H9 (cell line): ENCODE data around the gene TSR2. TPM values are rescaled to one million over a fixed set of nuclear protein-coding genes. Genes with fewer than 3 reads are reported as not detected.

Experiments used
- DNase-seq: peaks from one replicate; pipeline ENCODE4 v3.0.0-alpha.2; 2017
- H2AFZ ChIP-seq: one replicate; pipeline ENCODE4 v1.6.1; 2013; ENCODE audit warnings: mild to moderate bottlenecking, low read length, control low read depth, moderate library complexity
- H2AK5ac ChIP-seq: 2 replicates; pipeline ENCODE4 v1.6.1; 2013; ENCODE audit warnings: low read length, control low read depth, mixed read lengths; ENCODE audit not compliant: insufficient read length
- H2BK120ac ChIP-seq: one replicate; pipeline ENCODE4 v1.6.1; 2013; ENCODE audit warnings: low read depth, mild to moderate bottlenecking, low read length, control low read depth, inconsistent platforms; ENCODE audit not compliant: poor library complexity, severe bottlenecking
- H2BK12ac ChIP-seq: 2 replicates; pipeline ENCODE4 v1.6.1; 2013; ENCODE audit warnings: low read length, control low read depth, mixed read lengths, low read depth; ENCODE audit not compliant: insufficient read length
- H2BK15ac ChIP-seq: 2 replicates; pipeline ENCODE4 v1.6.1; 2013; ENCODE audit warnings: low read depth, low read length, control low read depth
- H2BK20ac ChIP-seq: one replicate; pipeline ENCODE4 v1.6.1; 2013; ENCODE audit warnings: low read depth, mild to moderate bottlenecking, low read length, control low read depth, inconsistent platforms; ENCODE audit not compliant: poor library complexity, severe bottlenecking
- H2BK5ac ChIP-seq: 2 replicates; pipeline ENCODE4 v1.6.1; 2013; ENCODE audit warnings: low read length, control low read depth, mixed read lengths; ENCODE audit not compliant: insufficient read length
- H3K14ac ChIP-seq: 2 replicates; pipeline ENCODE4 v1.6.1; 2013; ENCODE audit warnings: low read length, control low read depth; ENCODE audit not compliant: insufficient read depth
- H3K18ac ChIP-seq: 2 replicates; pipeline ENCODE4 v1.6.1; 2013; ENCODE audit warnings: low read depth, mild to moderate bottlenecking, mixed read lengths, low read length, control low read depth; ENCODE audit not compliant: insufficient read length
- H3K23ac ChIP-seq: 2 replicates; pipeline ENCODE4 v1.6.1; 2013; ENCODE audit warnings: low read length, control low read depth, mixed read lengths, low read depth; ENCODE audit not compliant: insufficient read length
- H3K23me2 ChIP-seq: 2 replicates; pipeline ENCODE4 v1.6.1; 2013; ENCODE audit warnings: low read depth, mild to moderate bottlenecking, mixed read lengths, low read length, control low read depth; ENCODE audit not compliant: insufficient read length, poor library complexity, severe bottlenecking
- H3K27ac ChIP-seq: 2 replicates; pipeline ENCODE4 v1.5.1; 2013; ENCODE audit warnings: low read length, control low read depth, mixed read lengths, low read depth; ENCODE audit not compliant: insufficient read length
- H3K27me3 ChIP-seq: 2 replicates; pipeline ENCODE4 v1.6.1; 2013; ENCODE audit warnings: low read length, control low read depth, inconsistent platforms; ENCODE audit not compliant: insufficient read depth
- H3K4ac ChIP-seq: 2 replicates; pipeline ENCODE4 v1.6.1; 2013; ENCODE audit warnings: low read depth, mild to moderate bottlenecking, control low read depth, inconsistent platforms, low read length, moderate library complexity
- H3K4me1 ChIP-seq: 2 replicates; pipeline ENCODE4 v1.6.1; 2013; ENCODE audit warnings: low read length, control low read depth, inconsistent platforms; ENCODE audit not compliant: insufficient read depth
- H3K4me2 ChIP-seq: 2 replicates; pipeline ENCODE4 v1.6.1; 2013; ENCODE audit warnings: low read length, control low read depth, mixed read lengths; ENCODE audit not compliant: insufficient read length, insufficient read depth
- H3K56ac ChIP-seq: 2 replicates; pipeline ENCODE4 v1.6.1; 2013; ENCODE audit warnings: low read depth, mild to moderate bottlenecking, mixed read lengths, low read length, control low read depth; ENCODE audit not compliant: insufficient read length
- H3K79me1 ChIP-seq: 2 replicates; pipeline ENCODE4 v1.6.1; 2013; ENCODE audit warnings: low read depth, mild to moderate bottlenecking, moderate library complexity, low read length, control low read depth, inconsistent platforms; ENCODE audit not compliant: insufficient read depth, poor library complexity, severe bottlenecking
- H3K79me2 ChIP-seq: 2 replicates; pipeline ENCODE4 v1.6.1; 2013; ENCODE audit warnings: low read length, control low read depth, inconsistent platforms; ENCODE audit not compliant: insufficient read depth
- H3K9ac ChIP-seq: 2 replicates; pipeline ENCODE4 v1.6.1; 2013; ENCODE audit warnings: low read length, control low read depth, mixed read lengths; ENCODE audit not compliant: insufficient read length; ENCODE audit errors: extremely low read depth
- H3K9me3 ChIP-seq: one replicate; pipeline ENCODE4 v1.6.1; 2013; ENCODE audit warnings: low read depth, low read length, inconsistent platforms; ENCODE audit not compliant: control insufficient read depth
- H3T11ph ChIP-seq: one replicate; pipeline ENCODE4 v1.6.1; 2013; ENCODE audit warnings: mild to moderate bottlenecking, low read length, control low read depth, inconsistent platforms
- H4K20me1 ChIP-seq: one replicate; pipeline ENCODE4 v1.6.1; 2013; ENCODE audit not compliant: control insufficient read depth, insufficient read length, insufficient read depth
- H4K5ac ChIP-seq: 2 replicates; pipeline ENCODE4 v1.6.1; 2013; ENCODE audit warnings: low read depth, mild to moderate bottlenecking, mixed read lengths, low read length, control low read depth; ENCODE audit not compliant: insufficient read length
- H4K8ac ChIP-seq: replicated peaks from 2 replicates; pipeline ENCODE4 v1.6.1; 2013; ENCODE audit warnings: low read length, control low read depth, mixed read lengths, low read depth; ENCODE audit not compliant: insufficient read length
- H4K91ac ChIP-seq: 2 replicates; pipeline ENCODE4 v1.6.1; 2013; ENCODE audit warnings: low read depth, mild to moderate bottlenecking, moderate library complexity, mixed read lengths, low read length, control low read depth; ENCODE audit not compliant: insufficient read length
- H3K27ac Mint-ChIP-seq, 3 experiments: 2 replicates in 2 of 3; 3 replicates in 1 of 3; pipeline ENCODE4 v1.8.0; 2020 to 2021; ENCODE audit warnings: mixed read lengths in 3 of 3, mild to moderate bottlenecking in 1 of 3, moderate library complexity in 1 of 3
- H3K27me3 Mint-ChIP-seq: 2 replicates; pipeline ENCODE4 v1.8.0; 2021; ENCODE audit warnings: low read depth, mild to moderate bottlenecking, moderate library complexity, mixed read lengths
- H3K36me3 Mint-ChIP-seq, 3 experiments: 2 replicates in 2 of 3; 3 replicates in 1 of 3; pipeline ENCODE4 v1.8.0; 2020 to 2021; ENCODE audit warnings: low read depth in 3 of 3, mixed read lengths in 3 of 3; ENCODE audit not compliant: insufficient read depth in 1 of 3
- H3K4me1 Mint-ChIP-seq, 2 experiments: 2 replicates each; pipeline ENCODE4 v1.8.0; 2020; ENCODE audit warnings: mixed read lengths in 2 of 2
- H3K4me3 Mint-ChIP-seq, 2 experiments: 2 replicates in 1 of 2; 3 replicates in 1 of 2; pipeline ENCODE4 v1.8.0; 2020 to 2021; ENCODE audit warnings: mild to moderate bottlenecking in 2 of 2, mixed read lengths in 2 of 2, moderate library complexity in 1 of 2
- H3K9me3 Mint-ChIP-seq, 2 experiments: 2 replicates in 1 of 2; 3 replicates in 1 of 2; pipeline ENCODE4 v1.8.0; 2020; ENCODE audit warnings: mild to moderate bottlenecking in 2 of 2, mixed read lengths in 2 of 2, moderate library complexity in 1 of 2
- CTCF ChIP-seq: fragments of 200-600 bp; sonication (generic); conservative IDR thresholded peaks from 3 replicates; pipeline ENCODE4 v1.8.0; 2021; ENCODE audit warnings: antibody characterized with exemption, mild to moderate bottlenecking
- WGBS: extraction: QIAGEN DNeasy Blood & Tissue Kit; methylation state at CpG from one replicate; pipeline ENCODE4 v1.1.7; 2013; ENCODE audit warnings: missing lambda C conversion rate, low lambda C conversion rate, mixed read lengths; ENCODE audit not compliant: insufficient read length; ENCODE audit errors: extremely low coverage; 5-methylcytosine and 5-hydroxymethylcytosine counted together
- total RNA-seq: library from RNA; stranded (reverse); gene quantifications from 2 replicates; pipeline ENCODE4 v1.2.1, GENCODE V29; 2021

Gene TSR2
- total RNA-seq, 1 experiment from 2014 or later, result 51.7 TPM

DNA sequence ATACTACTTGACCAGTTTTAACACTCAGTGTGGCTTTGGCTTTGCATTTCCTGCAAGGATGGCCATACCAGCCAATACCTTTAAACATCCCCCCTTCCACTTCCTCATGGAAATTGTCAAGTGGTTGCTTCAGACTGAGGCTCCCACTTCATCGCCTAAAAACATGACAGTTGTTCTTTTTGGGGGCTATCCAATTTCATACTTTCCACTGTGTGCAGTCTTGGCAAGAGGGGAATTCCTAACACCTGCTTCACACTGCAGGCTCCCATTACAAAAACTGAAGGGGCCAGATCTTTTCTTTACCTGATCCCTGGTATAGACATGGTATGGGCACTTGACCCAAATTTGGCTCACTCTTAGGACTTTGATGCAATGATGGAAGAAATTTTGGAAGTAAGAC is 28.5 kb upstream of the TSR2 start:
- TF ChIP-seq CTCF, result no peak
- no peak overlapping the region for H3K4me3 Mint-ChIP-seq

More for the DNA sequence above, 28.5 kb upstream of the TSR2 start:
- no peak overlapping the region for H3K23ac ChIP-seq
- H3K27me3 Mint-ChIP-seq, result no peaks in the 10 kb centered on the region; the same call in none of the 2 replicates
- no peaks in the 10 kb centered on the region for H3K79me2 ChIP-seq
- H2BK12ac ChIP-seq, result no peak overlapping the region
- H4K91ac ChIP-seq, result no peak overlapping the region
- no peak for DNase-seq
- peaks cover 12% of the 10 kb centered on the region for H3K9me3 ChIP-seq
- H3K4me2 ChIP-seq, result no peak overlapping the region
- no peak overlapping the region for H4K8ac ChIP-seq
- no peak overlapping the region for H3K56ac ChIP-seq
- no peak overlapping the region for H2BK120ac ChIP-seq
- no peaks in the 10 kb centered on the region for H3K27me3 ChIP-seq
- H2AK5ac ChIP-seq, result no peak overlapping the region
- H3K23me2 ChIP-seq, result no peaks in the 10 kb centered on the region
- H2AFZ ChIP-seq, result no peak overlapping the region
- no peak overlapping the region for H3K14ac ChIP-seq
- H3K4me1 ChIP-seq, result no peaks in the 10 kb centered on the region
- H2BK20ac ChIP-seq, result no peak overlapping the region
- H3K4me1 Mint-ChIP-seq, result peaks cover 9 to 10% of the 10 kb centered on the region in 2 experiments
- peaks cover 62 to 65% of the 10 kb centered on the region in 2 experiments for H3K9me3 Mint-ChIP-seq
- H4K5ac ChIP-seq, result no peak overlapping the region
- H3T11ph ChIP-seq, result no peak overlapping the region
- WGBS, result no CpG with 5 or more reads among the region's 1 CpG
- no peak overlapping the region for H3K27ac Mint-ChIP-seq
- H4K20me1 ChIP-seq, result no peaks in the 10 kb centered on the region
- H3K9ac ChIP-seq, result no peak overlapping the region
- peaks cover 0 to 2% (median 1%) of the 10 kb centered on the region in 3 experiments; a peak in 4 of 7 replicates for H3K36me3 Mint-ChIP-seq
- no peak overlapping the region for H3K27ac ChIP-seq
- no peak overlapping the region for H2BK5ac ChIP-seq
- no peak overlapping the region for H2BK15ac ChIP-seq
- no peak overlapping the region for H3K18ac ChIP-seq
- no peak overlapping the region for H3K4ac ChIP-seq
- no peaks in the 10 kb centered on the region for H3K79me1 ChIP-seq
